T-helper 17 cell (primary cell): Measurements from ENCODE around the gene ADAMTS19. TPM values are rescaled to one million over a fixed set of nuclear protein-coding genes. Genes with fewer than 3 reads are reported as not detected.
"Not testable (repeated sequence)": the region's sequence is repeated elsewhere in the genome, so short reads cannot be mapped to it uniquely, and the experiment has no call there.

ENCODE experiments used
- ATAC-seq: fragments of 150-1000 bp; cut with Tn5 transposase; 2 replicates; pipeline ENCODE4 v1.10.0; 2021; ENCODE audit warnings: mild to moderate bottlenecking, moderate library complexity
- DNase-seq, 3 donors: peaks; one replicate each; pipeline versions ENCODE4 v3.0.0 to v3.0.0-alpha.2; 2020 to 2021
- H3K9me3 ChIP-seq: one replicate; pipeline ENCODE4 v1.7.0; 2013; ENCODE audit warnings: low read length, mild to moderate bottlenecking; ENCODE audit not compliant: control insufficient read depth, poor library complexity, severe bottlenecking
- H3K27ac Mint-ChIP-seq: one replicate; pipeline ENCODE4 v1.8.0; 2022; ENCODE audit warnings: mild to moderate bottlenecking, moderate library complexity, mixed read lengths
- H3K27me3 Mint-ChIP-seq: one replicate; pipeline ENCODE4 v1.8.0; 2022; ENCODE audit warnings: mixed read lengths
- H3K36me3 Mint-ChIP-seq: one replicate; pipeline ENCODE4 v1.8.0; 2022; ENCODE audit warnings: low read depth, mixed read lengths
- H3K4me1 Mint-ChIP-seq: one replicate; pipeline ENCODE4 v1.8.0; 2022; ENCODE audit warnings: mild to moderate bottlenecking, mixed read lengths
- H3K4me3 Mint-ChIP-seq: one replicate; pipeline ENCODE4 v1.8.0; 2022; ENCODE audit warnings: mild to moderate bottlenecking, moderate library complexity, mixed read lengths
- total RNA-seq, 4 donors: library from RNA in 2 of 4; stranded (reverse) in 2 of 4; gene quantifications; one replicate each; pipeline ENCODE4 v1.2.3 and lab custom pipeline; 2022 to 2026

The ADAMTS19 gene
- total RNA-seq, 2 donors from 2014 or later, result not detected

DNA sequence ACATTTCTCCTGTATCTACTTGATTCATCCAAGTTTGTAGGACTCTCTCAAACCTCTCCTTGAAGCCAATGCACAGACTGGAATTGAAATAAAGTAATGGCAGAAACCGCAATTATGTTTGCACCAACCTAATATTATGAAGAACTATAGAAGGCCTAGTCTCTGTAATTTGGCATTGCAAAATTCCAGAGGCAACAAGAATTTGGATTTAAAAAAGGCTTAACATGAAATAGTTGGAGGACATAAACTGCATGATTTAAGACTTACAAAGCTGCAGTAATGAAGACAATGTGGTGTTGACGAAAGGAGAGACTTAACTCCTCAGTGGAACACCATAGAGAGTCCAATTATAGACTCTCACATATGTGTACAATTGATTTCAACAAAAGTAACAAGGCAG lies 170.0 kb downstream of the ADAMTS19 start:
- H3K27me3 Mint-ChIP-seq, result no peaks in the 10 kb centered on the region
- DNase-seq (no peak), ATAC-seq (no peak)
- no peak overlapping the region for H3K27ac Mint-ChIP-seq
- H3K36me3 Mint-ChIP-seq, result no peaks in the 10 kb centered on the region
- H3K9me3 ChIP-seq, result no peaks in the 10 kb centered on the region
- H3K4me1 Mint-ChIP-seq, result no peaks in the 10 kb centered on the region
- no peak overlapping the region for H3K4me3 Mint-ChIP-seq

GRCh38 chr5:129631961-129632360 lies 171.9 kb downstream of the ADAMTS19 start:
- H3K4me1 Mint-ChIP-seq, result no peaks in the 10 kb centered on the region
- no peaks in the 10 kb centered on the region for H3K9me3 ChIP-seq
- no peak overlapping the region for H3K4me3 Mint-ChIP-seq
- no peak for ATAC-seq
- no peak for DNase-seq
- no peaks in the 10 kb centered on the region for H3K27me3 Mint-ChIP-seq
- H3K36me3 Mint-ChIP-seq, result no peaks in the 10 kb centered on the region
- H3K27ac Mint-ChIP-seq, result no peak overlapping the region

DNA sequence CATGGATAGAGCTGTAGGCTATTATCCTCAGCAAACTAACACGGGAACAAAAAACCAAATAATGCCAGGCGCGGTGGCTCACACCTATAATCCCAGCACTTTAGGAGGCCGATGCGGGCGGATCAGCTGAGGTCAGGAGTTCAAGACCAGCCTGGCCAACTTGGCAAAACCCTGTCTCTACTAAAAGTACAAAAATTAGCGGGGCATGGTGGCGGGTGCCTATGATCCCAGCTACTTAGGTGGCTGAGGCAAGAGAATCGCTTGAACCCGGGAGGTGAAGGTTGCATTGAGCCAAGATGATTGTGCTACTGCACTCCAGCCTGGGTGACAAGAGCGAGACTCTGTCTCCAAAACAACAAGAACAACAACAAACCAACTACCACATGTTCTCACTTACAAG lies 177.4 kb downstream of the ADAMTS19 start:
- not testable (repeated sequence) for H3K36me3 Mint-ChIP-seq

GRCh38 chr5:129639331-129639730 lies 179.2 kb downstream of the ADAMTS19 start:
- ATAC-seq, result no peak
- H3K9me3 ChIP-seq, result no peaks in the 10 kb centered on the region
- H3K27ac Mint-ChIP-seq, result no peak overlapping the region

More for the DNA sequence above, 177.4 kb downstream of the ADAMTS19 start:
- not testable (repeated sequence) for H3K27ac Mint-ChIP-seq, H3K4me3 Mint-ChIP-seq, H3K27me3 Mint-ChIP-seq, DNase-seq, H3K4me1 Mint-ChIP-seq, ATAC-seq, H3K9me3 ChIP-seq

DNA sequence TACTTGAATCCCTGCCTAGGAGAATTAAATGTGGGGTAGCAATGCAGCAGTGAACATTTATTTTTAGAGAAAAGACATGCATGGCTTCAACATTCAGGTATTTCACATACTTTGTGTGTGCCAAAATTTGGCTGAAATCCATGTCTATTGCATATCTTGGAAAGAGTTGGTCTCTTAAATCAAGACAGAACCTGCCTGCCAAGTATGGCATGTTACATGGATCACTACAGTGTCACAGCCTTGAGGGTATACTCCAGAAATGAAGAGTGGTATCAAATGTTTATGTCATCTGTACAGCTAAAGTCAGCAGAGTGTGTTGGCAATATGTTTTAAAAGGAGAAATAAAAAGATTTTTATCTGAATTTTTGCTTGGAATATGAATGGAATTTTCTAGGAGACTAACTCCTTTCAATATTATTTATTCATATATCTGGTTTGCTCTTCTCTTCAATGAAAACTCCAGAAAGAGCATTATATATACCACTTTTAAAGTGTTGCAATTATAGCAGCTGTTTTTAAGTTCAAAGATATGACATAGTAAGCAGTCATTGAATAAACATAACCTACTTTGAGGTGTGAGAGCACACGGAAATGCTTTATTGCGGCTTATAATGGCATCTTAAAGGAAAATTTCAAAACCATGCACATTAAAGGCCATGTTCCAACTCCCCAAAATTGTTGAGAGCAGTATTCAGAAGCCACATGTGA lies 192.4 kb downstream of the ADAMTS19 start:
- no peaks in the 10 kb centered on the region for H3K36me3 Mint-ChIP-seq
- peaks cover 3% of the 10 kb centered on the region for H3K27me3 Mint-ChIP-seq
- DNase-seq, result no peak
- no peaks in the 10 kb centered on the region for H3K4me1 Mint-ChIP-seq
- no peak for ATAC-seq
- H3K27ac Mint-ChIP-seq, result no peak overlapping the region
- no peak overlapping the region for H3K4me3 Mint-ChIP-seq
- no peaks in the 10 kb centered on the region for H3K9me3 ChIP-seq

More at GRCh38 chr5:129639331-129639730, 179.2 kb downstream of the ADAMTS19 start:
- Mint-ChIP-seq H3K4me1 (no peaks in the 10 kb centered on the region), H3K36me3 (no peaks in the 10 kb centered on the region), H3K27me3 (no peaks in the 10 kb centered on the region), H3K4me3 (no peak overlapping the region)
- DNase-seq, result no peak

- no peaks in the 10 kb centered on the region for H3K36me3 Mint-ChIP-seq
- H3K27me3 Mint-ChIP-seq, result no peaks in the 10 kb centered on the region
- H3K9me3 ChIP-seq, result no peaks in the 10 kb centered on the region
- ATAC-seq, result no peak
- H3K4me1 Mint-ChIP-seq, result no peaks in the 10 kb centered on the region
- H3K27ac Mint-ChIP-seq, result no peak overlapping the region
- no peak overlapping the region for H3K4me3 Mint-ChIP-seq
- DNase-seq, result no peak
These were observed 192.9 kb downstream of the ADAMTS19 start for GRCh38 chr5:129653057-129653375.

- Mint-ChIP-seq H3K4me1 (no peaks in the 10 kb centered on the region), H3K27ac (no peak overlapping the region), H3K36me3 (no peaks in the 10 kb centered on the region), H3K27me3 (no peaks in the 10 kb centered on the region), H3K4me3 (no peak overlapping the region)
- no peaks in the 10 kb centered on the region for H3K9me3 ChIP-seq
- DNase-seq (no peak), ATAC-seq (no peak)
These were observed 193.3 kb downstream of the ADAMTS19 start for GRCh38 chr5:129653442-129653841.

GRCh38 chr5:129656952-129657351 lies 196.9 kb downstream of the ADAMTS19 start:
- Mint-ChIP-seq H3K4me1 (no peaks in the 10 kb centered on the region), H3K27me3 (no peaks in the 10 kb centered on the region), H3K4me3 (no peak overlapping the region), H3K36me3 (no peaks in the 10 kb centered on the region), H3K27ac (no peak overlapping the region)
- ATAC-seq, result no peak
- H3K9me3 ChIP-seq, result no peaks in the 10 kb centered on the region
- DNase-seq, result no peak

DNA sequence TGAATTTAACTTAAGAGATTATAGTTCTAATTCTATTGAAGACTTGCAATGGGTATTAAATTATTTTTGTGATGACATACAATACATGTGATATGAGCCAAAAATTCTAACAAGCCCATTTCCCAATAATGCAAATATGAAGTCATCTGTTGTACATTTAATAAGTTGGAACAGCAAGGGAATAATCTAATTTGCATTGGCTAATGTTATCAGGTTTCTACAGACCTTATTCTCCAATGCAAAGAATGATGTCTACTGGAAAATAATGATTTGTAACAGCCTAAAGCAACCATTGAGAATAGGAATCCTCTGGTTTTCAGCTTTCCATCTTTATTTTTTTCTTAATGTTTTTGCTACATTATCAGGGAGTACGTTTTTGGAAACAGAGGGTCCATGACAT lies 198.7 kb downstream of the ADAMTS19 start:
- no peaks in the 10 kb centered on the region for H3K9me3 ChIP-seq
- ATAC-seq (no peak), DNase-seq (no peak)
- Mint-ChIP-seq H3K4me3 (no peak overlapping the region), H3K4me1 (no peaks in the 10 kb centered on the region), H3K36me3 (no peaks in the 10 kb centered on the region), H3K27ac (no peak overlapping the region), H3K27me3 (peaks cover 4% of the 10 kb centered on the region)

- Mint-ChIP-seq H3K36me3 (no peaks in the 10 kb centered on the region), H3K4me1 (no peaks in the 10 kb centered on the region), H3K27me3 (peaks cover 4% of the 10 kb centered on the region), H3K4me3 (no peak overlapping the region), H3K27ac (no peak overlapping the region)
- no peaks in the 10 kb centered on the region for H3K9me3 ChIP-seq
- no peak for DNase-seq
- ATAC-seq, result no peak
These were observed 201.4 kb downstream of the ADAMTS19 start for GRCh38 chr5:129661366-129662035.

DNA sequence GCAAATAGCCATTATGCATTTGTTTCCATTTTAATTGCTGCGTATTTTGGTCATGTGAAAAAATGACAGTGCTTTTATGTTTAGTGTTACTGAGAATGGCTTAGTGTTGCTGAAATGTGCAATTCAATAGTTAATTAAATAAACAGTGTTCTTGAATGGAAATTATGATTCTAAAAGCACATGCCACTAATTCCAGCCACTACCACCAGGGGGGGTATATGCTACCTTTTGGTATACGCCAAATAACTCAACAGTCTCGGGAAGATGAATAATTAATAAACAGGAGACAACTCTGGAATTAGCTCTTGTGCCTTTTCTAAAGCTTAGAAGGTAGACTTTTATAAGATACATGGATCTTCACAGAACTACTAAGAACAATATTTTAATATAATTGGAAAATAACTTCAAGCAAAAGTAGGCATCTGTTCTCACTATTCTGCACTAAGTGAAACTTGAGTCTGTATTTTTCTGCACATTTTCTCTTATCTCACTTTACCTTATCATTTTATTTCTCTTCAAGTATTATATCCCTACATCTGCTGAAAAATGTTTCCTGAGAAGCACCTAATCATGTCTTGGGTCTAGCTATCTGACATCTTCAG lies 204.3 kb downstream of the ADAMTS19 start:
- H3K9me3 ChIP-seq, result no peaks in the 10 kb centered on the region
- Mint-ChIP-seq H3K36me3 (no peaks in the 10 kb centered on the region), H3K27ac (no peak overlapping the region), H3K4me3 (no peak overlapping the region), H3K4me1 (no peaks in the 10 kb centered on the region), H3K27me3 (peaks cover 4% of the 10 kb centered on the region)
- no peak for ATAC-seq
- peak in 1 of 3 donors; percentile 10 for DNase-seq

DNA sequence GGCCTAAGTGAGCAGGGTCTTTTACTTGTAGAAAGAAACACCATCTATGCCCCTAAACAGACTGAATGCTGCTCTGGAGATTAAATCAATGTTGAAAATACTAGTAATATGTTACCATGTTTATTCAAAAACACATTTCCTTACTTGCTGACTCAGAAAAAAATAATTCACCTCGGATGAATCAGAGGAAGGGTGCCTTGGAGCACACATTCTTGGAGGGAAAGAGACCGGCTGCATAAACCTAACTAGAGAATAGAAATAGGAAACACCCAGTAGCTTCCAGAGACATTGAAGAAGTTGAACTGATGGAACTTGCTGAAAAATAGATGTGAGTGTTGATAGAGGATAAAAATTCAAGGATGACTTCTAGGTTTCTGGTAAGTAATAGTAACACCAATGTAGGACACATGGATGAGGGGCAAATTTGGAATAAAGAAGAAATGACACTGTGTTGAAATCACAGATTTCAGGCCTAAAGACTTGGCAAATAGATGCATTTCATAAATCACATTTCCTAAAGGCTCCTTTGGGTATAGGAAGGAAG lies 210.9 kb downstream of the ADAMTS19 start:
- H3K27ac Mint-ChIP-seq, result no peak overlapping the region
- no peaks in the 10 kb centered on the region for H3K9me3 ChIP-seq
- no peak for DNase-seq
- peaks cover 2% of the 10 kb centered on the region for H3K36me3 Mint-ChIP-seq
- no peaks in the 10 kb centered on the region for H3K27me3 Mint-ChIP-seq
- H3K4me3 Mint-ChIP-seq, result no peak overlapping the region
- no peak for ATAC-seq
- no peaks in the 10 kb centered on the region for H3K4me1 Mint-ChIP-seq

DNA sequence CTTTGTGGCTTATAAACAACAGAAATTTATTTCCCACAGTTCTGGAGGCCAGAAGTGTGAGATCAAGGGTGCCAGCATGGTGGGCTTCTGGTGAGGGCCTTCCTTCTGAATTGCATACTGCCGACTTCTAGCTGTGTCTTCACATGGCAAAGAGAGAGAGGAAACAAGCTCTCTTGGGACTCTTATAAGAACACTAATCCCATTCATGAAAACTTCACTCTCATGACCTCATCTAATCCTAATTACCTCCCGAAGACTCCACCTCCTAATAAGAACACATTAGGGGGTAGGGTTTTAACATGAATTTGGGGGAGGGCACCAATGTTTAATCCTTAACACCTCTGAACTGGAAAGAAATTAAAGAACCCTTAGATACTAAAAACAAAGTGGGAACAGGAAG lies 211.9 kb downstream of the ADAMTS19 start:
- H3K27ac Mint-ChIP-seq, result no peak overlapping the region
- ATAC-seq (no peak), DNase-seq (no peak)
- H3K27me3 Mint-ChIP-seq, result no peaks in the 10 kb centered on the region
- H3K9me3 ChIP-seq, result no peaks in the 10 kb centered on the region
- no peaks in the 10 kb centered on the region for H3K4me1 Mint-ChIP-seq
- no peak overlapping the region for H3K4me3 Mint-ChIP-seq
- peaks cover 2% of the 10 kb centered on the region for H3K36me3 Mint-ChIP-seq
